ENCODE measurements around the gene MICAL3.

GRCh38 chr22:17779286-17780115 is 244.9 kb downstream of the MICAL3 start:
- no peak for TF ChIP-seq CTCF (conservative IDR thresholded peaks at IDR 0.05; ENCODE audit: low read depth, low read length)
- no peak for TF ChIP-seq EZH2phosphoT487 (IDR thresholded peaks at IDR 0.05; ENCODE audit: borderline replicate concordance, low read length)
